GM12873 (cell line): Measurements from ENCODE around the gene CDYL.

Experiments
- TF ChIP-seq, protein P1 (sequence below): IDR thresholded peaks from 2 replicates; pipeline ENCODE4 v1.5.1; 2012; ENCODE audit warnings: low read depth, mild to moderate bottlenecking, moderate library complexity, low read length, control low read depth; ENCODE audit not compliant: insufficient read depth; ENCODE audit errors: missing control alignments

CDYL gene

GRCh38 chr6:4756247-4756646, 20.0 kb upstream of the CDYL start:
- TF ChIP-seq, protein P1, sequence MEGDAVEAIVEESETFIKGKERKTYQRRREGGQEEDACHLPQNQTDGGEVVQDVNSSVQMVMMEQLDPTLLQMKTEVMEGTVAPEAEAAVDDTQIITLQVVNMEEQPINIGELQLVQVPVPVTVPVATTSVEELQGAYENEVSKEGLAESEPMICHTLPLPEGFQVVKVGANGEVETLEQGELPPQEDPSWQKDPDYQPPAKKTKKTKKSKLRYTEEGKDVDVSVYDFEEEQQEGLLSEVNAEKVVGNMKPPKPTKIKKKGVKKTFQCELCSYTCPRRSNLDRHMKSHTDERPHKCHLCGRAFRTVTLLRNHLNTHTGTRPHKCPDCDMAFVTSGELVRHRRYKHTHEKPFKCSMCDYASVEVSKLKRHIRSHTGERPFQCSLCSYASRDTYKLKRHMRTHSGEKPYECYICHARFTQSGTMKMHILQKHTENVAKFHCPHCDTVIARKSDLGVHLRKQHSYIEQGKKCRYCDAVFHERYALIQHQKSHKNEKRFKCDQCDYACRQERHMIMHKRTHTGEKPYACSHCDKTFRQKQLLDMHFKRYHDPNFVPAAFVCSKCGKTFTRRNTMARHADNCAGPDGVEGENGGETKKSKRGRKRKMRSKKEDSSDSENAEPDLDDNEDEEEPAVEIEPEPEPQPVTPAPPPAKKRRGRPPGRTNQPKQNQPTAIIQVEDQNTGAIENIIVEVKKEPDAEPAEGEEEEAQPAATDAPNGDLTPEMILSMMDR = no peak

- TF ChIP-seq, protein P1 = no peak
Observed at GRCh38 chr6:4759997-4760396, 16.2 kb upstream of the CDYL start.

GRCh38 chr6:4760773-4761172, 15.4 kb upstream of the CDYL start:
- TF ChIP-seq, protein P1 = no peak

- TF ChIP-seq, protein P1 = no peak
Observed at GRCh38 chr6:4762294-4762693, 13.9 kb upstream of the CDYL start.

GRCh38 chr6:4763921-4764320, 12.3 kb upstream of the CDYL start:
- TF ChIP-seq, protein P1 = no peak

GRCh38 chr6:4768815-4769214, 7.4 kb upstream of the CDYL start:
- TF ChIP-seq, protein P1 = no peak

DNA sequence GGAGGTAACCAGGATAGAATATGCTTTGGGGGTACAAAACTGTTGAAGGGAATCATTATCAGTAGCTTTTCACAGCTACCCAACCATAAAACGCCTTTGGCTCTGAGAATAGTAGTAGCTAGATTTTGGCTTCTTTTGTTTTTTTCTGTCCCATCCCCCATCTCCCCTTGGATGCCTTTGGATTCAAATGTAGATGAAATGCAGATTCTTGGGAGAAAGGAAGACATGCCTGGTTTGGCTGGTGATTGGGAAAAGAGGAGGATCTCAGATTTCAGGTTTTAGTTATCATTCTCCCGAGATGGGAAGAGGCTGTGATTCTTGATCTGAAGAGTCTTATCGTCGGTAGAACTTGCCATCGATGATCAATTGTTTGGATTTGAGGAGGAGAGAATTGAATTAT, 3.5 kb upstream of the CDYL start:
- TF ChIP-seq, protein P1 = no peak
